GM21619 (cell line): ENCODE measurements around the gene LRRC59.
A peak's percentile ranks its signal among the peaks of the same experiment; 100 is the strongest.
"Not testable (repeated sequence)": the region's sequence is repeated elsewhere in the genome, so short reads cannot be mapped to it uniquely, and the experiment has no call there.

Experiments used
- ATAC-seq: cut with Tn5 transposase; IDR thresholded peaks from one replicate; pipeline ENCODE4 v1.9.1; 2021; ENCODE audit not compliant: unreplicated experiment

The LRRC59 gene

GRCh38 chr17:50424996-50425681 lies 27.8 kb upstream of the LRRC59 start:
- peak; percentile 9 for ATAC-seq

GRCh38 chr17:50424246-50424995 lies 27.1 kb upstream of the LRRC59 start:
- no peak for ATAC-seq

DNA sequence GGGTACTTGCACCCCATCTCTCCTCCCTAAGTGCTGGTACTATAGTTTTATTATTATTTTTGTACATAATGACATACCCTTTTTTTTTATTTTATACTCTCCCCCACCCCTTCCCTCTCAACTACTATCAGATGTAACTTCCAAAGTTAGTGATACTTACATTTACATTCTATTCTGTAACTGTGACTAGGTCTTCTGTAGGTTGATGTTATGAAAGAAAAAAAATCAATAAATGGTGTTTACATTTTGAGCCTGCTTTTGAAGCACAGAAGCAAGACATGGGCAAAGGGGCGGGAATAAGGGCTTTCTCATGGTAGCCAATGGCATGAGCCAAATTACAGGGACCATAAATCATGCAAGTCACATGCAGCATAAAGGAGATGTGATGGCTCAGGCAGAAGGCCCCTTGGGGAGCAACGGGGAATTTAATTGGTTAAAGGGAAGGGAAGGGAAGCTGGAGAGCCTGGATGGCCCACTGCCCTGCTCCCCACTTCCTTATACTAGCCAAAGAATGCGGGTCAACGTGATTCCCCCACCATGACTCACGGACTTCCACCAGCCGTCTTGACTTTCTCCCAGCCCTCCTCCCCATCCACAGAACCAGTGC lies 26.3 kb upstream of the LRRC59 start:
- no peak for ATAC-seq

DNA sequence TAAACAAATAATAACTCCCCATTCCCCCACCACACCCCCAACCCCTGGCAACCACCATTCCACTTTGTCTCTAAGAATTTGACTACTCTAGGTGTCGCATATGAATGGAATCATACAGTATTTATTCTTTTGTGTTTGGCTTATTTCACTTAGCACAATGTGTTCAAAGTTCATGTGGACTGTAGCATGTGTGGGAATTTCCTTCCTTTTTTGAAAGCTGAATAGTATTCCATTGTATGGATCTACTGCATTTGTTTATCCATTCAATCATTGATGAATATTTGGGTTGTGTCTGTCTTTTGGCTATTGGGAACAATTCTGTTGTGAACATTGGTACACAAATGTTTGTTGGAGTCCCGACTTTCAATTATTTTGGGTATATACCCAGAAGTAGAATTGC lies 25.4 kb upstream of the LRRC59 start:
- no peak for ATAC-seq

- ATAC-seq, result no peak
Measured at GRCh38 chr17:50421308-50422051, 24.2 kb upstream of the LRRC59 start.

DNA sequence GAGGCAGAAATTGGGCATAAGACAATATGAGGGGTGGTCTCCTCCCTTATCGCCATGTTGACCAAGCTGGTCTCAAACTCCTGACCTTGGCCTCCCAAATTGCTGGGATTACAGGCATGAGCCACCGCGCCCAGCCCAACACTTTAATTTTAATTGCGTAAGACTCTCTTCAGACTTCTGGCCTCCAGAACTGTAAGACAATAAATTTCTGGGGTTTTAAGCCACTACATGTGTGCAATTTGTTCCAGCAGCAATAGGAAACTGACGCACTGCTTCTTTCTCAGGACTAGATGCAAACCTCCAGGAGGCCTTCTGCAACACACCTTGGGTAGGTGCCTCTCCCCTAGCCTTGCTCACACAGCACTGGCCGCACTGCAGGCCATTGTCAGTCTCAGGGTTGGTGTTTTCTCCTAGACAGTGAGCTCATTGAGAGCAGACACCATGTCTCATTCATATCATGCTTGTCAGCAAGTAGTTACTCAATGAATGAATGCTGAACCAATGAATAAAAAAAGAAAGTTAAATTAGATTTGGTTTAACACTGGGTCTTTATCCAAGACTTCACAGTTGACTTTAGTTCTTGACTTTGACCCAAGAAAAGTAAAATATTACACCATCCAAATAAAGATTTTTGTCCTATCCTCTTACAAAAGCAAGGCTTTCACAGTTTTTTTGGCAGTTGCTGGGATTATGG lies 23.2 kb upstream of the LRRC59 start:
- ATAC-seq, result no peak

- not testable (repeated sequence) for ATAC-seq
Measured at GRCh38 chr17:50419577-50419976, 22.3 kb upstream of the LRRC59 start.

GRCh38 chr17:50414808-50415207 lies 17.5 kb upstream of the LRRC59 start:
- no peak for ATAC-seq

DNA sequence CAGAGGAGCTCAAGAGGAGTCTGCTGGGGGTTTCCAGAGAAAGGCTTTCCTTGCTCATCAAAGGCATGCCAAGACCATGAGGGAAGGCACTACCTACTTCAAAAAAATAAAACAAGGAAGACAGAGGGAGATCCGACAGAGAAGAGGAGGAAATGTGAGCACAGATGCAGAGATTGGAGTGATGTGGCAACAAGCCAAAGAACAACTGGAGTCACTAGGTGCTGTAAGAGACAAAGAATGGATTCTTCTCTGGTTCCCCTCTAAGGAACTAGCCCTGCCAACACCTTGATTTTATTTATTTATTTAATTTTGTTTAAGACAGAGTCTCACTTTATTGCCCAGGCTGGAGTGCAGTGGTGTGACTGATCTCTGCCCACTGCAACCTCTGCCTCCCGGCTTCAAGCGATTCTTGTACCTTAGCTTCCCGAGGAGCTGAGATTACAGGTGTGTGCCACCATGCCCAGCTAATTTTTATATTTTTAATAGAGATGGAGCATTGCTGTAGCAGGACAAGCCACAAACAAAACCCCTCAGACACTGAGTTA lies 14.9 kb upstream of the LRRC59 start:
- no peak for ATAC-seq

DNA sequence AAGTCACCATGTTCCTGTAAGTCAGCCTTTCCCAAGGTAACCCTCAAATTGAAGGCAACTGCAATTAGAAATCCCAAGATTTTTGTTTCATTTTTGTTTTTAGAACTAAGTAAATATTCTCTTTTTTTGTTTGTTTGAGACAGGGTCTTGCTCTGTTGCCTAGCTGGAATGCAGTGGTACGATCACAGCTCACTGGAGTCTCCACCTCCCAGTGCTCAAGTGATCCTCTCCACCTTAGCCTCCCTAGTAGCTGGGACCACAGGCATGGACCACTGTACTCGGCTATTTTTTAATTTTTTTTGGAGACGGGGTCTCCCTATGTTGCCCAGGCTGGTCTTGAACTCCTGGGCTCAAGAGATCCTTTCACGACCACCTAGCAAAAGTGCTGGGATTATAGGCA lies 10.6 kb upstream of the LRRC59 start:
- ATAC-seq, result no peak

GRCh38 chr17:50406578-50406977 lies 9.3 kb upstream of the LRRC59 start:
- ATAC-seq, result no peak

- not testable (repeated sequence) for ATAC-seq
Measured at GRCh38 chr17:50405351-50405750, 8.0 kb upstream of the LRRC59 start.

GRCh38 chr17:50399591-50399990 lies 2.3 kb upstream of the LRRC59 start:
- ATAC-seq, result not testable (repeated sequence)

DNA sequence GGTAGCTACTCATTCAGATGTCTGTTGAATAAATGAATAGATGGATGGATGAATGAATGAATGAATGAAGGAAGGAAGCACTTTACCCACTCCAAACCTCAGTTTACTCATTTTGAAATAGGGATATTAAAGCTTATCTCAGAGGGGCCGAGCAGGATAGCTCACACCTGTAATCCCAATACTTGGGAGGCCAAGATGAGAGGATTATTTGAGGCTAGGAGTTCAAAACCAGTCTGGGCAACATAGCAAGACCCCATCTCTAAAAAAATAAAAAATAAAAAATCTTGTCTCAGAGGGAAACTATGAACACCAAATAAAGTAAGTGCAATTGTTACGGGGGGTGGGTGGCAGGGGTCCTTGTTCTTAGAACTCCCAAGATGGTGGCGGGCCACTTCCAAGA lies 1.3 kb upstream of the LRRC59 start:
- not testable (repeated sequence) for ATAC-seq

DNA sequence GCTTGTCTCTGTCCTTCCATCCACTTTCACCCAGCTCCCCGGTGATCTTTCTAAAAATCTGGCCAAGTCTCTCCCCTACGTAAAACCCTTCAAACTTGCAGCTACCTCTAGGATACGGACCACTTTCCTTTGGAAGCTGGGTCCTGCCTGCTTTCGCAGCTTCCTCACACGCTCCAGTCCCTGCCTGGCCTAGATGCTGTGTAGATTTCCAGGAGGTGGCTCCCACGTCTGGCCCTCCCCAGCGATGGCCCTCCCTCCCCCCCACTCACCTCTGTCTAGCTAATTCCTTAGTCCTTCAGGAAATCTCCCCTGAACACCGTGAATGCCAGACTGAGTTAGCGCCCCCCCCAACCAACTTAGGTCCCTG lies 579 bp upstream of the LRRC59 start:
- no peak for ATAC-seq

GRCh38 chr17:50396261-50397110 lies 837 bp downstream of the LRRC59 start:
- ATAC-seq, result peak; percentile 10

GRCh38 chr17:50394711-50395110 lies 2.6 kb downstream of the LRRC59 start:
- ATAC-seq, result no peak

DNA sequence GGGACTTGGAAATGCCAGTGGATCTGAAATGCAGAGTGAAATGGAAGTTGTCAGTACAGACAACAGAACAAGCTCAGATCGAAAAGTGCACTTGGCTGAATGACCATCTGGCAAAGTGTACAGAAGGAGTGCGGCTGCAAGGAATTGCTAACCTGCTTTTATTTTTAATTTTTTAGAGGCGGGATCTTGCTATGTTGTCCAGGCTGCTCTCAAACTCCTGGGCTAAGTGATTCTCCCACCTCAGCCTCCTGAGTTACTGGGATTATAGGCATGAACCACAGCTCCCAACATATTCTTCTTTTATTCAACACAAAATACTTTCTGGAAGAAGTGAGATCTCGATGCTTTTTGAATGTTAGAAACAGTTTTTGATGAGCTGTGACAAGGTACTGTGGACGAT lies 3.6 kb downstream of the LRRC59 start:
- no peak for ATAC-seq

GRCh38 chr17:50392621-50393020 lies 4.7 kb downstream of the LRRC59 start:
- ATAC-seq, result no peak

- no peak for ATAC-seq
Measured at GRCh38 chr17:50389534-50389933, 7.8 kb downstream of the LRRC59 start.
